Erythroblast (primary cell): Measurements from ENCODE around the gene SPINT1.

Source experiments
- GATA1 ChIP-seq: IDR thresholded peaks from 2 replicates; pipeline ENCODE4 v1.6.1; 2011; ENCODE audit warnings: low read depth, mild to moderate bottlenecking, control low read depth, low read length, moderate library complexity
- POLR2A ChIP-seq: IDR thresholded peaks from 2 replicates; pipeline ENCODE4 v1.6.1; 2011; ENCODE audit warnings: mild to moderate bottlenecking, low read length

DNA sequence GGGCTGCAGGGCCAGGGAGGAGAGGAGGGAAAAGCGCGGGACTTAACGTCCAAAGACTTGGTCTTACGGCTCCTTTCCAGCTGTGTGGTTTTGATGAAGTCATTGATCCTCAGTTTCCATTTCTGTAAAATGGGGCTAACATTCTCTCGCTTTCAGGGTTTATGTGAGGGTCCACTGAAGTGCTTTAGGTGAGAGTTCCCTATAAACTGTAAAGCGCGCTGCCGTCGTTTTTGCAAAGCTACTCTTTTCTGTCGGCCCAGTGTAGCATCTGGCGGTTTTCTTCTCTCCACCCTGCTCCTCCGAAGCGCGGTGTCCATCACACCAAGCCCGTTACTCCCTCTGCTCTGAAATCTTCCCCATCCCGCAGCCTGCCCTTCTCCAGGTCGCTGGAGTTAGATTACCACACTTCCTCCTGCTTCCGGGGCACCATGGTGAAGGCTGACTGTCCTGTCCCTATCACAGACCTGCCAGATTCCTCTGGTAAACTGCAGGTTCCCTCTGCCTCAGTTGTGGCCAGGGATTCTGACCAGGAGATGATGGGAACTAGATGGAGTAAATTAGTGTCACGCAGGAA, 35.9 kb upstream of the SPINT1 start:
- TF ChIP-seq POLR2A (no peak), GATA1 (no peak)
